GM12875 (cell line): ENCODE data around the gene KCNIP1.

Experiments used
- H3K4me3 ChIP-seq: one replicate; pipeline ENCODE4 v1.5.1; 2011; ENCODE audit warnings: low read depth, low read length, control low read depth
- TF ChIP-seq, protein P1 (sequence below): IDR thresholded peaks from 2 replicates; pipeline ENCODE4 v1.5.1; 2011; ENCODE audit warnings: low read depth, mild to moderate bottlenecking, control low read depth, inconsistent platforms, low read length, moderate library complexity, borderline replicate concordance; ENCODE audit not compliant: insufficient read depth

The KCNIP1 gene

DNA sequence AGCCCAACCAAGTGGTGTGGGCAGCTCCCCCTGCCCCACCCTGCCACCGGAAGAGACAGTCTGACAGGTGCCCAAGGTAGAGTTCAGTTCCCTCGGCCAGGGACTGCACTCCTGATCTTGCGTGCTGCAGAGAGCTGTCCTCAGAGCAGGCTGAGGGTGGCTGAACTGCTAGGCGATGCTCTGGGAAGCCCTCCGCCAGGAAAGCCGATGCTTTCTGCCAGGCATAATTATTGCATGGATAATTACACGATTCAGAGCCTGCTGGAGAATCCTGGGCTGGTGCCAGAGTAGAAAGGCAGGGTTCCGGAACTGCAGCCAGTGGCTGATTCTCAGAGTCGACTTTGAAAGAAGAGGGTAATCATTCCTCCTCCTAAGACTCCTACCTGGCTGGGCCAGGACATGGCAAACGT, 19.3 kb downstream of the KCNIP1 start:
- H3K4me3 ChIP-seq, result no peak overlapping the region
- TF ChIP-seq, protein P1, sequence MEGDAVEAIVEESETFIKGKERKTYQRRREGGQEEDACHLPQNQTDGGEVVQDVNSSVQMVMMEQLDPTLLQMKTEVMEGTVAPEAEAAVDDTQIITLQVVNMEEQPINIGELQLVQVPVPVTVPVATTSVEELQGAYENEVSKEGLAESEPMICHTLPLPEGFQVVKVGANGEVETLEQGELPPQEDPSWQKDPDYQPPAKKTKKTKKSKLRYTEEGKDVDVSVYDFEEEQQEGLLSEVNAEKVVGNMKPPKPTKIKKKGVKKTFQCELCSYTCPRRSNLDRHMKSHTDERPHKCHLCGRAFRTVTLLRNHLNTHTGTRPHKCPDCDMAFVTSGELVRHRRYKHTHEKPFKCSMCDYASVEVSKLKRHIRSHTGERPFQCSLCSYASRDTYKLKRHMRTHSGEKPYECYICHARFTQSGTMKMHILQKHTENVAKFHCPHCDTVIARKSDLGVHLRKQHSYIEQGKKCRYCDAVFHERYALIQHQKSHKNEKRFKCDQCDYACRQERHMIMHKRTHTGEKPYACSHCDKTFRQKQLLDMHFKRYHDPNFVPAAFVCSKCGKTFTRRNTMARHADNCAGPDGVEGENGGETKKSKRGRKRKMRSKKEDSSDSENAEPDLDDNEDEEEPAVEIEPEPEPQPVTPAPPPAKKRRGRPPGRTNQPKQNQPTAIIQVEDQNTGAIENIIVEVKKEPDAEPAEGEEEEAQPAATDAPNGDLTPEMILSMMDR, result no peak

GRCh38 chr5:170523830-170524229, 20.0 kb downstream of the KCNIP1 start:
- TF ChIP-seq, protein P1, result no peak
- no peak overlapping the region for H3K4me3 ChIP-seq

DNA sequence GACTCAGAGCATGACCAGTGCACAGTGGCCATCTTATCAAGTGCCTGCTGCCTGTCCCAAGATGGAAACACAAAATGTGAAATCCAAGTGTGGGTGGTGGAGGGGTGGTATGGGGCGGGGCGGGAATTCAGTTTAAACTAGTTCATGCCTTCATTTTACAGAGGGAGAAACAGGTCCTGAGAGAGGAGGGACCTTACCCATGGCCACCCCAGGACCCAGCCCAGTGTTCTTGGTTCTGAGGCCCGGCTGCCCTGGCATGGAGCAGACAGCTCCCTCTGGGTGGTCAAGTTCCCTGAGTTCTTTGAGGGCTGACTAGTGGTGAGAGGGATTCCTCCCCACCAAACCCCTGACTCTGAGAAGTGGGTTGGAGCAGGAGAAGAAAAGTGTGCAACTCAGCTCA, 20.8 kb downstream of the KCNIP1 start:
- no peak overlapping the region for H3K4me3 ChIP-seq
- TF ChIP-seq, protein P1, result no peak

- no peak overlapping the region for H3K4me3 ChIP-seq
- TF ChIP-seq, protein P1, result no peak
Measured at GRCh38 chr5:170525470-170526211, 21.8 kb downstream of the KCNIP1 start.

DNA sequence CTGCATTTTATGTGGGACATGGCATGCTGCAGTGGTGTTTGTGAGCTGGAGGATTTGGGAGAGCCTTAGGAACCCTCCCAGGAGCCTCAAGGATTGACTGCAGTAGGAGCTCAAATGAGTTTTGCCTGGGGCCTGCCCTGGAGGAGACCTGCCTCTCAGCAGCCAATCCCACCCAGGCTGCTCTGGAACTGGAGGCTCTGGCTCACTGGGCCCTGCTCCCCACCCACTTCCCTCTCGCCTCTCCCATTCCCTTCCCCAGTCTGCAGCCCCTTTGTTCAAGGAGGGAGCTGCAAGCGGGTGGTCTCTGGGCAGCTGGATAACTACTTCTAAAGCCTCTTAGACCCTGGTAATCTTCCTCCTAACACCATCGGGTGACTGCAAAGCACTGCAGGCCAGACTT, 24.2 kb downstream of the KCNIP1 start:
- TF ChIP-seq, protein P1, result no peak
- H3K4me3 ChIP-seq, result no peak overlapping the region

DNA sequence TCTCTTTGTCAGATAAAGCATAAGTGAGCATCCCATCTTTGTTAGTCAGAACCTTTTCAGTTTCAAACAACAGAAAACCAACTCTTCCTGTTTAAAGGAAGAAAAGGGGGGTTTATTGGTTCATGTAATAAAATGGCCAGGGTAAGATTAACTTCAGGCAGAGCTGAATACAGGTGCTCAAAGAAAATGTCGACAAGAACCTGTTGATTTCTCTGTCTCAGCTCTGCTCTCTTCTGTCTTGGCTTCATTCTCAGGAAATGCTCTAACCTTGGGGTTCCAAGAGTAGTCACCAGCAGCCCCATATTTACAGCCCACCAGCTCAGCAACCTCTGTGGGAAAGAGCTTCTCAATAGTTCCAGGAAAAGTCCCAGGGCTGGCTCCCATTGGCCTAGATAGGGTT, 25.2 kb downstream of the KCNIP1 start:
- H3K4me3 ChIP-seq, result no peak overlapping the region
- TF ChIP-seq, protein P1, result no peak

DNA sequence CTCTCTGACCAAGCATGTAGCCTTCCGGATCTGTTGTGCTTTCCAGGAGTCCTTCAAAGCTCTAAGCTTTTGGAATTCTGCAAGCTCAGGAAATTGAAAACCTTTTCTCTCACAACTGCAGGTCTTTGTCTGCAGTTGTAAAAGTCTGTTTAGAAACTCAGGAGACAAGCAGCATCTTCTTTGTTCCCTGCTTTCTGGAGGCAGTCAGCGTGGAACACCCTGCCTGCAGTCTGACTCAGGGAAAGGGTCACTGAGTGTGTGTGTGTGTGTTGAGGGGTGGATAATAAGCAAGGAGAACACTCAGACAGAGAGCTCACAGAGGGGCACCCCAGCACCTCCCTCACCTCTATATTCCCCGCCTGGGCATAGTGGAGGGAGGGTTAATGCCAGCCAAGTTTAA, 29.1 kb downstream of the KCNIP1 start:
- TF ChIP-seq, protein P1, result no peak
- H3K4me3 ChIP-seq, result no peak overlapping the region
